Measurements from ENCODE around the gene DIPK2A.
A peak's percentile ranks its signal among the peaks of the same experiment; 100 is the strongest.

Gene DIPK2A

DNA sequence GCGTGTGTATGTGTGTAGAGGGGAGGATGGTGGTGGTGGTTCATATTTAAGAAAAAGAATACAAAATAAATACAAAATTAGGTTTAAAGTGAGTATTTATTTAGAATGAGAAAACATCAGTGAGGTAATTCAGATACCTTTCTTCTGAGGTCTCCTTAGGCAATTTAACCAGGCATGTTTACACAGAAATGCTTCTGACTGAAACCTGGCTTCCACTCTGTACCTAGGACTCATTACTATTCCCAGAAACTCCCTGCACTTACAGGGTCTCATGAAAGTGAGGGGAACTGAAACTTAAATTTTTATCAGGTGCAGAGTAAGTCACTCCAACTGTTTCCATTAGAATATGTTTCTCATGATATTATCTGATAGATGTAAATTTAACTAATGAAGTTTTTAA is 10.3 kb upstream of the DIPK2A start:
- FAIRE-seq (no peak), DNase-seq (ENCODE audit: insufficient read length, low spot score) (no peak)
- TF ChIP-seq, protein P1, sequence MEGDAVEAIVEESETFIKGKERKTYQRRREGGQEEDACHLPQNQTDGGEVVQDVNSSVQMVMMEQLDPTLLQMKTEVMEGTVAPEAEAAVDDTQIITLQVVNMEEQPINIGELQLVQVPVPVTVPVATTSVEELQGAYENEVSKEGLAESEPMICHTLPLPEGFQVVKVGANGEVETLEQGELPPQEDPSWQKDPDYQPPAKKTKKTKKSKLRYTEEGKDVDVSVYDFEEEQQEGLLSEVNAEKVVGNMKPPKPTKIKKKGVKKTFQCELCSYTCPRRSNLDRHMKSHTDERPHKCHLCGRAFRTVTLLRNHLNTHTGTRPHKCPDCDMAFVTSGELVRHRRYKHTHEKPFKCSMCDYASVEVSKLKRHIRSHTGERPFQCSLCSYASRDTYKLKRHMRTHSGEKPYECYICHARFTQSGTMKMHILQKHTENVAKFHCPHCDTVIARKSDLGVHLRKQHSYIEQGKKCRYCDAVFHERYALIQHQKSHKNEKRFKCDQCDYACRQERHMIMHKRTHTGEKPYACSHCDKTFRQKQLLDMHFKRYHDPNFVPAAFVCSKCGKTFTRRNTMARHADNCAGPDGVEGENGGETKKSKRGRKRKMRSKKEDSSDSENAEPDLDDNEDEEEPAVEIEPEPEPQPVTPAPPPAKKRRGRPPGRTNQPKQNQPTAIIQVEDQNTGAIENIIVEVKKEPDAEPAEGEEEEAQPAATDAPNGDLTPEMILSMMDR (IDR thresholded peaks at IDR 0.05; ENCODE audit: insufficient read depth, missing control alignments): no peak

DNA sequence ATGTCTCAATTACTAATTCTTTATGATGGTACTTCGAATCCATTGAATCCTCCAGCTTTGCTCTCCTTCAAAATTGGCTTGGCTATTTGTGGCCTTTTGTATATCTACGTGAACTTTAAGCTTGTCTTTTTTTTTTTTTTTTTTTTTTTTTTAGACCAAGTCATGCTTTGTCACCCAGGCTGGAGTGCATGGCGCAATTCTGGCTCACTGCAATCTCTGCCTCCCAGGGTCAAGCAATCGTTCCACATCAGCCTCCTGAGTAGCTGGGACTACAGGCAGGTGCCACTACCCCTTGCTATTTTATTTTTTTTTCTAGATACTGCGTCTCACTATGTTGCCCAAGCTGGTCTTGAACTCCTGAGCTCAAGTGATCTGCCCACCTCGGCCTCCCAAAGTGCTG is 7.7 kb upstream of the DIPK2A start:
- FAIRE-seq: no peak
- TF ChIP-seq, protein P1 (IDR thresholded peaks at IDR 0.05; ENCODE audit: insufficient read depth, missing control alignments): no peak
- no peak for DNase-seq (ENCODE audit: insufficient read length, low spot score)

GRCh38 chr3:143970773-143971358 is 757 bp upstream of the DIPK2A start:
- no peak for DNase-seq (ENCODE audit: insufficient read length, low spot score)
- FAIRE-seq: no peak

GRCh38 chr3:143972155-143972504 is 507 bp downstream of the DIPK2A start:
- TF ChIP-seq, protein P1 (IDR thresholded peaks at IDR 0.05; ENCODE audit: insufficient read depth, missing control alignments): no peak
- DNase-seq (ENCODE audit: insufficient read length, low spot score): no peak
- no peak for FAIRE-seq

More at GRCh38 chr3:143970773-143971358, 757 bp upstream of the DIPK2A start:
- TF ChIP-seq, protein P1 (IDR thresholded peaks at IDR 0.05; ENCODE audit: insufficient read depth, missing control alignments): no peak

DNA sequence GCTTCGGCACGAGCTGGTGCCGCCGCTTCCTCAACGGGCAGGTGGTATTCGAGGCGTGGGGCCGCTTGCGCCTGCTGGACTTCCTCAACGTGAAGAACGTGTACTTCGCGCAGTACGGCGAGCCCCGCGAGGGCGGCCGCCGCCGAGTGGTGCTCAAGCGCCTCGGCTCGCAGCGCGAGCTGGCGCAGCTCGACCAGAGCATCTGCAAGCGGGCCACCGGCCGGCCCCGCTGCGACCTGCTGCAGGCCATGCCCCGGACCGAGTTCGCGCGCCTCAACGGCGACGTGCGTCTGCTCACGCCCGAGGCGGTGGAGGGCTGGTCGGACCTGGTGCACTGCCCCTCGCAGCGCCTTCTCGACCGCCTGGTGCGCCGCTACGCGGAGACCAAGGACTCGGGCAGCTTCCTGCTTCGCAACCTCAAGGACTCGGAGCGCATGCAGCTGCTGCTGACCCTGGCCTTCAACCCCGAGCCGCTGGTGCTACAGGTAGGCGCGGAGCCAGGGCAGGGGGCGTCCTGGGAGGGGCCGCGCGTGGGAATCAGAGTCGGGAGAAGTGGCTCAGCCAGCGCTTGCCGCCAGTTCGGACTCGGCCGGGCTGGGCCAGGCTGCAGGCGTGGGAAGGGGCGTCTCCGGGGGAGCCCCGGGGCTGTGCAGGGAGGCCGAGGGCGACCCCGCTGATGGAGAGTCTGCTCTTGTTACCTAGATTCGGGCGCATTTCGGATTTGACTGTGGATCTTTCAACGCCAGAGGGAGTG is 1.1 kb downstream of the DIPK2A start:
- no peak for FAIRE-seq

GRCh38 chr3:143973259-143974021 is 1.8 kb downstream of the DIPK2A start:
- FAIRE-seq: peak; percentile 35
- TF ChIP-seq, protein P1 (IDR thresholded peaks at IDR 0.05; ENCODE audit: insufficient read depth, missing control alignments): no peak
- DNase-seq (ENCODE audit: insufficient read length, low spot score): no peak

More for the DNA sequence above, 1.1 kb downstream of the DIPK2A start:
- TF ChIP-seq, protein P1 (IDR thresholded peaks at IDR 0.05; ENCODE audit: insufficient read depth, missing control alignments): peak; percentile 43
- no peak for DNase-seq (ENCODE audit: insufficient read length, low spot score)

Measured in D721Med (cell line).